B cell (primary cell): ENCODE results near the gene XPO5. TPM values are rescaled to one million over a fixed set of nuclear protein-coding genes. Genes with fewer than 3 reads are reported as not detected.

Experiments
- ATAC-seq: fragments of 200-7000 bp; cut with Tn5 transposase; one replicate; pipeline ENCODE4 v1.10.0; 2021; ENCODE audit warnings: low read depth, mild to moderate bottlenecking, moderate number of reproducible peaks, moderate library complexity
- CTCF ChIA-PET: fragments of 350-600 bp; sonication (Branson Sonifier 250); formaldehyde crosslinking; loops from one replicate; lab custom pipeline; 2021; ENCODE audit warnings: antibody characterized with exemption, inconsistent platforms; lab: Charles Lee
- POLR2A ChIA-PET: fragments of 350-600 bp; sonication (Branson Sonifier 250); formaldehyde crosslinking; loops from one replicate; lab custom pipeline; 2021; ENCODE audit warnings: antibody characterized with exemption; lab: Charles Lee
- DNase-seq: peaks from one replicate; pipeline ENCODE4 v3.0.0; 2013
- H2AFZ ChIP-seq: 2 replicates; pipeline ENCODE4 v1.6.1; 2012; ENCODE audit warnings: mild to moderate bottlenecking, low read depth, low read length; ENCODE audit not compliant: insufficient read depth, poor library complexity, severe bottlenecking
- H3K27ac ChIP-seq, 2 donors: 1 replicate in 1 of 2; 2 replicates in 1 of 2; pipeline ENCODE4 v1.5.1; 2012 to 2013; ENCODE audit warnings: low read length in 2 of 2, mild to moderate bottlenecking in 2 of 2, moderate library complexity in 1 of 2
- H3K27me3 ChIP-seq, 4 experiments: fragments of 200-600 bp in 1 of 4; sonication (generic) in 1 of 4; replicated peaks in 1 of 4; 1 replicate in 2 of 4; 2 replicates in 2 of 4; pipeline versions ENCODE4 v1.6.1 to v1.7.0; 2013 to 2016; ENCODE audit warnings: low read length in 3 of 4, mild to moderate bottlenecking in 2 of 4, mixed read lengths in 1 of 4, moderate library complexity in 1 of 4; ENCODE audit not compliant: insufficient read depth in 4 of 4, control insufficient read depth in 3 of 4; ENCODE audit errors: control extremely low read depth in 1 of 4
- H3K36me3 ChIP-seq, 2 experiments: replicated peaks in 1 of 2; 1 replicate in 1 of 2; 2 replicates in 1 of 2; pipeline versions ENCODE4 v1.6.1 to v1.7.1; 2013; ENCODE audit warnings: low read length in 1 of 2; ENCODE audit not compliant: insufficient read depth in 2 of 2, control insufficient read depth in 1 of 2; ENCODE audit errors: control extremely low read depth in 1 of 2, extremely low read depth in 1 of 2
- H3K4me1 ChIP-seq, 2 donors: fragments of 200-600 bp in 1 of 2; sonication (generic) in 1 of 2; 1 replicate in 1 of 2; 2 replicates in 1 of 2; pipeline versions ENCODE4 v1.5.1 to v1.6.1; 2013 to 2017; ENCODE audit warnings: low read length in 2 of 2; ENCODE audit not compliant: control insufficient read depth in 2 of 2, insufficient read depth in 2 of 2
- H3K4me2 ChIP-seq: replicated peaks from 2 replicates; pipeline ENCODE3; 2012; ENCODE audit warnings: mild to moderate bottlenecking, low read depth, low read length; ENCODE audit not compliant: poor library complexity, severe bottlenecking
- H3K4me3 ChIP-seq, 5 experiments: fragments of 200-600 bp in 1 of 5; sonication (generic) in 1 of 5; 1 replicate in 3 of 5; 2 replicates in 2 of 5; pipeline versions ENCODE4 v1.5.1 to v1.7.0; 2011 to 2016; ENCODE audit warnings: low read length in 4 of 5, mild to moderate bottlenecking in 4 of 5, low read depth in 2 of 5, control low read depth in 1 of 5, moderate library complexity in 1 of 5; ENCODE audit not compliant: insufficient read depth in 1 of 5; ENCODE audit errors: control extremely low read depth in 1 of 5, extremely low read depth in 1 of 5
- H3K79me2 ChIP-seq: fragments of 200-600 bp; sonication (generic); one replicate; pipeline ENCODE4 v1.6.0; 2016; ENCODE audit warnings: low read length; ENCODE audit not compliant: control insufficient read depth, insufficient read depth
- H3K9ac ChIP-seq: fragments of 200-600 bp; sonication (generic); 2 replicates; pipeline ENCODE4 v1.6.1; 2017; ENCODE audit warnings: mild to moderate bottlenecking, low read length, moderate library complexity
- H3K9me3 ChIP-seq, 3 donors: one replicate each; pipeline versions ENCODE4 v1.6.1 to v1.7.1; 2013; ENCODE audit warnings: low read length in 2 of 3; ENCODE audit not compliant: control insufficient read depth in 2 of 3, insufficient read depth in 1 of 3; ENCODE audit errors: control extremely low read depth in 1 of 3
- H4K20me1 ChIP-seq: 2 replicates; pipeline ENCODE4 v1.6.0; 2012; ENCODE audit warnings: mild to moderate bottlenecking, low read length; ENCODE audit not compliant: insufficient read depth, control insufficient read depth, poor library complexity, severe bottlenecking
- H3K27ac Mint-ChIP-seq: one replicate; pipeline ENCODE4 v1.8.0; 2021; ENCODE audit warnings: mixed read lengths
- H3K27me3 Mint-ChIP-seq: one replicate; pipeline ENCODE4 v1.8.0; 2021; ENCODE audit warnings: mixed read lengths
- H3K4me1 Mint-ChIP-seq: one replicate; pipeline ENCODE4 v1.8.0; 2021; ENCODE audit warnings: mixed read lengths
- H3K4me3 Mint-ChIP-seq: one replicate; pipeline ENCODE4 v1.8.0; 2021; ENCODE audit warnings: mixed read lengths
- H3K9me3 Mint-ChIP-seq: one replicate; pipeline ENCODE4 v1.8.0; 2022; ENCODE audit warnings: mixed read lengths; ENCODE audit not compliant: insufficient read depth
- EZH2 ChIP-seq: IDR thresholded peaks from 2 replicates; pipeline ENCODE4 v1.6.1; 2012; ENCODE audit warnings: borderline replicate concordance, low read depth, mild to moderate bottlenecking, moderate library complexity, low read length; ENCODE audit not compliant: insufficient read depth, poor library complexity, severe bottlenecking
- WGBS: methylation state at CpG from one replicate; pipeline ENCODE4 v1.1.5; 2013; ENCODE audit warnings: missing lambda C conversion rate; ENCODE audit not compliant: insufficient coverage; 5-methylcytosine and 5-hydroxymethylcytosine counted together
- intact Hi-C: fragments of 100-400 bp; cut with micrococcal nuclease; formaldehyde crosslinking; loops from one replicate; pipeline ENCODE4 v1.10.0; 2022
- polyA plus RNA-seq: library from polyadenylated mRNA; depleted of rRNA; stranded (reverse); fragments of >200 nt; gene quantifications from 2 replicates; pipeline ENCODE4 v1.2.3, GENCODE V29; 2012
- small RNA-seq: library from RNA; depleted of rRNA; stranded (forward); fragments of <200 nt; gene quantifications from one replicate; pipeline ENCODE3, GENCODE V24; 2012; ENCODE audit warnings: low replicate concordance, low read depth; ENCODE audit not compliant: insufficient read length
- total RNA-seq, 2 donors: library from RNA; stranded (reverse); fragments of 120-200 nt in 1 of 2; gene quantifications; 1 replicate in 1 of 2; 2 replicates in 1 of 2; pipeline versions ENCODE4 v1.2.3 to v1.2.4, GENCODE V29; 2013 to 2022
- TF ChIP-seq, protein P1 (sequence below): fragments of 200-600 bp; IDR thresholded peaks from one replicate; pipeline ENCODE4 v1.8.0; 2022; ENCODE audit warnings: antibody characterized with exemption, mild to moderate bottlenecking

Gene XPO5
- total and polyA plus RNA-seq, 2 donors (not counting 1 experiment from before 2014, with no cell fraction given), result 14.4 to 45.7 TPM

DNA sequence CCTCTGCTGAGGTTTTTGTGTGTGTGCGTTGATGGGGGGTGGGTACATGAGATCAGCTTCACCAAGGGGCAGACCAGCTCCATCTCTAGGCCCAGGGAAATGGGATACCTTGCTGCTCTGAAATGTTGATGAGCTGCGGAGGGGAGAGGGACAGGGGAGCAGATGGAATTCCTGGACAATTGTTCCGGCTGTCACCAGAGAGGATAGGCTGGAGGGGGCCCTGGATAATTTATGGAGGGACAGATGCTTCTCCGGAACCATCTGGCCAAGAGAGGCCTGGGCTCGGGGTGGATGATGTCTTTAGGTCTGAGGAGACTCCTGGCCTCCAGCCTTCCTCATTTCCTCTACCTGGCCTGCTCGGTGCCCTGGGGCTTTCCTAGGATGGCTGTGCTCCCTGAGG is 100.3 kb downstream of the XPO5 start:
- intact Hi-C loops, result no loop called here

DNA sequence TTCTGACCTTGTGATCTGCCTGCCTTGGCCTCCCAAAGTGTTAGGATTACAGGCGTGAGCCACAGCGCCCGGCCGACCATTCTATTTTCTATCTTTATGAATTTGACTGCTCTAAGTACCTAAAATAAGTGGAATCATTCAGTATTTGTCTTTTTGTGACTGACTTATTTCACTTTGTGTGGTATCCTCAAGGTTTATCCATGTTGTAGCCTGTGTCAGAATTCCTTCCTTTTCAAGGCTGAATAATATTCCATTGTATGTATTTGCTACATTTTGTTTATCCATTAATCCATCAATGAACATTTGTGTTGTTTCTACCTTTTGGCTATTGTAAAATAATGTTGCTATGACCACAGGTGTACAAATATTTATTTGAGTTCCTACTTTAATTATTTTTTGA is 103.3 kb downstream of the XPO5 start:
- intact Hi-C loops, result no loop called here
- Histone ChIP-seq H3K36me3 (no peaks in the 10 kb centered on the region), H3K9me3 (no peaks in the 10 kb centered on the region), H3K79me2 (peaks cover 20% of the 10 kb centered on the region), H4K20me1 (no peaks in the 10 kb centered on the region), H3K4me2 (no peak overlapping the region), H3K4me1 (peaks cover 6 to 7% of the 10 kb centered on the region in 2 donors), H3K27me3 (peaks cover 0 to 17% (median 2%) of the 10 kb centered on the region in 4 experiments), H3K9ac (no peak overlapping the region), H3K4me3 (no peak overlapping the region), H2AFZ (no peak overlapping the region), H3K27ac (no peak overlapping the region)
- Mint-ChIP-seq H3K9me3 (no peaks in the 10 kb centered on the region), H3K27me3 (peaks cover 21% of the 10 kb centered on the region), H3K4me3 (no peak overlapping the region), H3K27ac (no peak overlapping the region), H3K4me1 (peaks cover 10% of the 10 kb centered on the region)
- DNase-seq (no peak), ATAC-seq (no peak)
- ChIA-PET POLR2A (no interaction called here), CTCF (interaction anchor here (1.1 kb wide), 1 partner anchor 34 kb away, joined by 3 read pairs; no protein-coding TSS in a partner anchor)
- TF ChIP-seq EZH2, result no peak
- TF ChIP-seq, protein P1, sequence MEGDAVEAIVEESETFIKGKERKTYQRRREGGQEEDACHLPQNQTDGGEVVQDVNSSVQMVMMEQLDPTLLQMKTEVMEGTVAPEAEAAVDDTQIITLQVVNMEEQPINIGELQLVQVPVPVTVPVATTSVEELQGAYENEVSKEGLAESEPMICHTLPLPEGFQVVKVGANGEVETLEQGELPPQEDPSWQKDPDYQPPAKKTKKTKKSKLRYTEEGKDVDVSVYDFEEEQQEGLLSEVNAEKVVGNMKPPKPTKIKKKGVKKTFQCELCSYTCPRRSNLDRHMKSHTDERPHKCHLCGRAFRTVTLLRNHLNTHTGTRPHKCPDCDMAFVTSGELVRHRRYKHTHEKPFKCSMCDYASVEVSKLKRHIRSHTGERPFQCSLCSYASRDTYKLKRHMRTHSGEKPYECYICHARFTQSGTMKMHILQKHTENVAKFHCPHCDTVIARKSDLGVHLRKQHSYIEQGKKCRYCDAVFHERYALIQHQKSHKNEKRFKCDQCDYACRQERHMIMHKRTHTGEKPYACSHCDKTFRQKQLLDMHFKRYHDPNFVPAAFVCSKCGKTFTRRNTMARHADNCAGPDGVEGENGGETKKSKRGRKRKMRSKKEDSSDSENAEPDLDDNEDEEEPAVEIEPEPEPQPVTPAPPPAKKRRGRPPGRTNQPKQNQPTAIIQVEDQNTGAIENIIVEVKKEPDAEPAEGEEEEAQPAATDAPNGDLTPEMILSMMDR, result no peak
- no CpG with 5 or more reads among the region's 4 CpGs for WGBS

More for the DNA sequence above, 100.3 kb downstream of the XPO5 start:
- no peaks in the 10 kb centered on the region for H4K20me1 ChIP-seq
- peaks cover 14 to 22% of the 10 kb centered on the region in 2 donors for H3K4me1 ChIP-seq
- no peak for DNase-seq
- H3K27ac Mint-ChIP-seq, result no peak overlapping the region
- H3K27me3 ChIP-seq, result no peaks in the 10 kb centered on the region
- no peak overlapping the region for H3K4me2 ChIP-seq
- no peak overlapping the region for H2AFZ ChIP-seq
- H3K4me1 Mint-ChIP-seq, result peaks cover 34% of the 10 kb centered on the region
- no peak overlapping the region for H3K27ac ChIP-seq
- H3K9ac ChIP-seq, result no peak overlapping the region
- no peaks in the 10 kb centered on the region for H3K36me3 ChIP-seq
- H3K4me3 Mint-ChIP-seq, result no peak overlapping the region
- no peaks in the 10 kb centered on the region for H3K9me3 Mint-ChIP-seq
- no peak for ATAC-seq
- no peak overlapping the region for H3K4me3 ChIP-seq
- 92% methylated on average over 6 of the region's 6 CpGs for WGBS
- CTCF ChIA-PET, result interaction anchor here (0.6 to 1.3 kb wide), 3 partner anchors 18 to 593 kb away, joined by 3 to 4 read pairs (median 4); no protein-coding TSS in a partner anchor
- POLR2A ChIA-PET, result no interaction called here
- TF ChIP-seq, protein P1, result no peak
- TF ChIP-seq EZH2, result no peak
- H3K27me3 Mint-ChIP-seq, result peaks cover 4% of the 10 kb centered on the region
- H3K9me3 ChIP-seq, result no peaks in the 10 kb centered on the region
- H3K79me2 ChIP-seq, result peaks cover 50% of the 10 kb centered on the region

Small RNA genes lying within 50 kb of the gene (small RNA-seq; reads per million reads assigned to genes)
- gene RF00426 (not detected), gene RNU6-1113P (not detected)

Other genes starting within 250 kb of the XPO5 start
- 79.7 and 80.9 TPM in 2 replicates for gene ZNF318, start 206.4 kb downstream of the XPO5 start, total RNA-seq
- gene ZNF318, start 206.4 kb downstream of the XPO5 start, polyA plus RNA-seq, result 91.8 and 113 TPM in 2 replicates
- gene ABCC10, start 148.5 kb downstream of the XPO5 start, total RNA-seq, result 71.5 and 84.2 TPM in 2 replicates
- gene ABCC10, start 148.5 kb downstream of the XPO5 start, polyA plus RNA-seq, result 31.4 and 39.5 TPM in 2 replicates
- 0.58 TPM in 1 of 2 replicates, not detected in the other for gene DLK2, start 120.5 kb downstream of the XPO5 start, total RNA-seq
- 0.20 and 0.34 TPM in 2 replicates for gene DLK2, start 120.5 kb downstream of the XPO5 start, polyA plus RNA-seq
- 57.1 and 59.1 TPM in 2 replicates for gene TJAP1, start 98.5 kb downstream of the XPO5 start, total RNA-seq
- gene TJAP1, start 98.5 kb downstream of the XPO5 start, polyA plus RNA-seq, result 70.7 and 79.3 TPM in 2 replicates
- 0.99 and 1.2 TPM in 2 replicates for gene LRRC73, start 65.7 kb downstream of the XPO5 start, total RNA-seq
- gene LRRC73, start 65.7 kb downstream of the XPO5 start, polyA plus RNA-seq, result 0.06 TPM in 1 of 2 replicates, not detected in the other
- 82.1 and 92.6 TPM in 2 replicates for gene YIPF3, start 59.1 kb downstream of the XPO5 start, total RNA-seq
- 64.3 and 107 TPM in 2 replicates for gene YIPF3, start 59.1 kb downstream of the XPO5 start, polyA plus RNA-seq
- gene POLR1C, start 58.9 kb downstream of the XPO5 start, total RNA-seq, result 42.0 and 43.3 TPM in 2 replicates
- gene POLR1C, start 58.9 kb downstream of the XPO5 start, polyA plus RNA-seq, result 21.4 and 26.9 TPM in 2 replicates
- gene POLH, start 147 bp upstream of the XPO5 start, total RNA-seq, result 24.8 and 26.4 TPM in 2 replicates
- 8.9 and 14.7 TPM in 2 replicates for gene POLH, start 147 bp upstream of the XPO5 start, polyA plus RNA-seq
- 103 and 122 TPM in 2 replicates for gene GTPBP2, start 53.2 kb upstream of the XPO5 start, total RNA-seq
- 80.8 and 101 TPM in 2 replicates for gene GTPBP2, start 53.2 kb upstream of the XPO5 start, polyA plus RNA-seq
- gene MAD2L1BP, start 59.8 kb upstream of the XPO5 start, total RNA-seq, result 34.6 and 35.4 TPM in 2 replicates
- gene MAD2L1BP, start 59.8 kb upstream of the XPO5 start, polyA plus RNA-seq, result 31.5 and 32.7 TPM in 2 replicates
- gene RSPH9, start 69.0 kb upstream of the XPO5 start, total RNA-seq, result 0.15 TPM in 1 of 2 replicates, not detected in the other
- gene RSPH9, start 69.0 kb upstream of the XPO5 start, polyA plus RNA-seq, result 0.04 TPM in 1 of 2 replicates, not detected in the other
- gene MRPS18A, start 111.8 kb upstream of the XPO5 start, total RNA-seq, result 37.0 and 39.6 TPM in 2 replicates
- gene MRPS18A, start 111.8 kb upstream of the XPO5 start, polyA plus RNA-seq, result 22.8 and 46.3 TPM in 2 replicates
- gene VEGFA, start 194.2 kb upstream of the XPO5 start, total RNA-seq, result 3.9 and 4.9 TPM in 2 replicates
- gene VEGFA, start 194.2 kb upstream of the XPO5 start, polyA plus RNA-seq, result 6.4 and 7.1 TPM in 2 replicates